Activated T-helper 1 cell treated with anti-CD3 and anti-CD28 coated beads, Interleukin-12 subunit alpha, Interleukin-12 subunit beta, Interleukin-2, Interleukin-4 antibody, amounts not matched to agents 30 ng/mL and 10 ng/mL and 1 ng/mL, durations not matched to agents 14 hours and 24 hours and 36 hours (primary cell): ENCODE data around the gene ITGAX. TPM values are rescaled to one million over a fixed set of nuclear protein-coding genes. Genes with fewer than 3 reads are reported as not detected.
"Not testable (repeated sequence)": the region's sequence is repeated elsewhere in the genome, so short reads cannot be mapped to it uniquely, and the experiment has no call there.

Experiments used
- DNase-seq: peaks from one replicate; pipeline ENCODE4 v3.0.0; 2021; ENCODE audit warnings: low spot score
- H3K27ac Mint-ChIP-seq: one replicate; pipeline ENCODE4 v1.8.0; 2021; ENCODE audit warnings: mild to moderate bottlenecking, mixed read lengths
- H3K27me3 Mint-ChIP-seq: one replicate; pipeline ENCODE4 v1.8.0; 2022; ENCODE audit warnings: mild to moderate bottlenecking, moderate library complexity, mixed read lengths; ENCODE audit not compliant: insufficient read depth
- H3K36me3 Mint-ChIP-seq: one replicate; pipeline ENCODE4 v1.8.0; 2021; ENCODE audit warnings: low read depth, mixed read lengths
- H3K4me1 Mint-ChIP-seq: one replicate; pipeline ENCODE4 v1.8.0; 2021; ENCODE audit warnings: low read depth, mixed read lengths
- H3K4me3 Mint-ChIP-seq: one replicate; pipeline ENCODE4 v1.8.0; 2021; ENCODE audit warnings: mild to moderate bottlenecking, moderate library complexity, mixed read lengths
- H3K9me3 Mint-ChIP-seq: one replicate; pipeline ENCODE4 v1.8.0; 2021; ENCODE audit warnings: mixed read lengths
- intact Hi-C: fragments of 100-400 bp; cut with micrococcal nuclease; formaldehyde crosslinking; loops from one replicate; pipeline ENCODE4 v1.15.1; 2024
- total RNA-seq: library from RNA; stranded (reverse); gene quantifications from 2 replicates; pipeline ENCODE4 v1.2.3, GENCODE V29; 2022

Gene ITGAX
- total RNA-seq, 1 donor from 2014 or later, result 63.8 TPM

DNA sequence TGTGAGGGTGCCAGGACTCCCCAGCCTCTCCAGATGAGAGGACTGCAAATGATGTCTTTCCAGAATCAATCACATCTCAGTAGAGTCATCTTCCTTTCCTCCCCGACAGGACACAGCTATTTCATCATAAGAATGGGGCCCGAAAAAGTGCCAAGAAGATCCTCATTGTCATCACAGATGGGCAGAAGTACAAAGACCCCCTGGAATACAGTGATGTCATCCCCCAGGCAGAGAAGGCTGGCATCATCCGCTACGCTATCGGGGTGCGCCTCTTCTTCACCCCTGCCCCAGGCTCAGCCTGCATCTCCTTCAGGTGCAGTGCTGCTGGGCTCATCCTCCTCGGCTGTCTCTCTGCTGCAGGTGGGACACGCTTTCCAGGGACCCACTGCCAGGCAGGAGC, 52.4 kb downstream of the ITGAX start:
- H3K9me3 Mint-ChIP-seq, result no peaks in the 10 kb centered on the region
- intact Hi-C loops, result no loop called here
- peaks cover 16% of the 10 kb centered on the region for H3K27me3 Mint-ChIP-seq
- H3K4me3 Mint-ChIP-seq, result no peak overlapping the region
- H3K36me3 Mint-ChIP-seq, result no peaks in the 10 kb centered on the region
- no peak for DNase-seq
- no peak overlapping the region for H3K27ac Mint-ChIP-seq
- H3K4me1 Mint-ChIP-seq, result peaks cover 5% of the 10 kb centered on the region

DNA sequence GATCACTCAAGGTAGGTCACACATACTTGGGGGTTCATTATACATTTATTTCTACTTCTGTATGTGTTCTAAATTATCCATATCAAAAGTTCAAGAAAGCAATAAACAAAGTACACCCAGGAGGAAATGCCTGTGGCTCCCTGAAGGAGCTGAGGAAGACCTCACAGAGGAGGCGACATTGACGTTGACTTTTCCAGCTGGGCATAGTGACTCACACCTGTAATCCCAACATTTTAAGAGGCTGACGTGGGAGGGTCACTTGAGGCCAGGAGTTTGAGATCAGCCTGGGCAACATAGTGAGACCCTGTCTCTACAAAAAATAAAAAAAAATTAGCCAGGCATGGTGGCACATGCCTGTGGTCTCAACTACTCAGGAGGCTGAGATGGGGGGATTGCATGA, 54.5 kb downstream of the ITGAX start:
- no peaks in the 10 kb centered on the region for H3K36me3 Mint-ChIP-seq
- H3K27ac Mint-ChIP-seq, result no peak overlapping the region
- peaks cover 20% of the 10 kb centered on the region for H3K27me3 Mint-ChIP-seq
- H3K4me1 Mint-ChIP-seq, result peaks cover 13% of the 10 kb centered on the region
- H3K9me3 Mint-ChIP-seq, result no peaks in the 10 kb centered on the region
- no peak for DNase-seq
- intact Hi-C loops, result no loop called here
- H3K4me3 Mint-ChIP-seq, result no peak overlapping the region

DNA sequence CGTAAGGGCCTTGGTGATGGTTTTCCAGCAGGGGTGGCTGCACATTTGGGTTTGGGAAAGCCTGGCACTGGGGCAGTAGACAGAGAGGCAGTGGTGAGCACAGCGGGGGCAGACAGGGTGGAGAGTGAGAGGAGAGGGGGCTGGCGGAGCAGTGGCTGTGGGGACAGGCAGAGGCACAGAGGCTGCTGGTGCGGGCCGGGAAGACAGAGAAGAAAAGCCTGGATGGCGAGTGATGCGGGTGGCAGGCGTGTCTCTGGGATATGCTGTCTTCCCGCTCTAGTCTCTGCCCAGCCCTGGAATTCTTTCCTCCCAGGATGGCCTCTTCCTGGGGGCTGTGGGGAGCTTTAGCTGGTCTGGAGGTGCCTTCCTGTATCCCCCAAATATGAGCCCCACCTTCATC, 55.1 kb downstream of the ITGAX start:
- DNase-seq, result no peak
- no peaks in the 10 kb centered on the region for H3K36me3 Mint-ChIP-seq
- no peak overlapping the region for H3K27ac Mint-ChIP-seq
- no peaks in the 10 kb centered on the region for H3K9me3 Mint-ChIP-seq
- intact Hi-C loops, result no loop called here
- H3K4me1 Mint-ChIP-seq, result peaks cover 20% of the 10 kb centered on the region
- H3K27me3 Mint-ChIP-seq, result peaks cover 20% of the 10 kb centered on the region
- H3K4me3 Mint-ChIP-seq, result no peak overlapping the region

DNA sequence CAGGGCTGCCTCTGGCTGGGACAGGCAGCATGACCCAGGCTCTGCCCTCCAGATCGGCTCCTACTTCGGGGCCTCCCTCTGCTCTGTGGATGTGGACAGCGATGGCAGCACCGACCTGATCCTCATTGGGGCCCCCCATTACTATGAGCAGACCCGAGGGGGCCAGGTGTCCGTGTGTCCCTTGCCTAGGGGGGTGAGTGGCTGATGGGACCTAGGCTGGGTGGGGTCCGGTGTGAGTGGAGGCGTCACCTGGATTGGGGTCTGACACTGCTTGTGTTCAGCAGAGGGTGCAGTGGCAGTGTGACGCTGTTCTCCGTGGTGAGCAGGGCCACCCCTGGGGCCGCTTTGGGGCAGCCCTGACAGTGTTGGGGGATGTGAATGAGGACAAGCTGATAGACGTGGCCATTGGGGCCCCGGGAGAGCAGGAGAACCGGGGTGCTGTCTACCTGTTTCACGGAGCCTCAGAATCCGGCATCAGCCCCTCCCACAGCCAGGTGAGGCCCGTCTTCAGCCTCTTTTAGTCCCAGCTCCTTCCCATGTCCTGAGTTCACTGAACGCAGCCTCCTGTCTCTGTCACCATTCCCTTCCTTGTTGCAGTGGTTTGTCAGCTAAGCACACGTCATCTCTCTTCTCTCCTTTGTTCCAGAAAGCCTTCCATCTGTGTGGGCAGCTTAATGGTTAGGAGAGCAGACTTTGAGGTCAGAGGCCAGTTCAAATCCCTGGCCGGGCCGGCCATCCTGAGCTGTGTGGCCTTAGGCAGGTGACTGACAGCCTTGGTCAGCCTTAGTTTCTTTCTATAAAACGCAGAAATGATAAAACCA, 56.3 kb downstream of the ITGAX start:
- peaks cover 20% of the 10 kb centered on the region for H3K27me3 Mint-ChIP-seq
- intact Hi-C loops, result no loop called here
- peaks cover 27% of the 10 kb centered on the region for H3K4me1 Mint-ChIP-seq
- no peaks in the 10 kb centered on the region for H3K36me3 Mint-ChIP-seq
- no peak overlapping the region for H3K4me3 Mint-ChIP-seq
- no peaks in the 10 kb centered on the region for H3K9me3 Mint-ChIP-seq
- no peak for DNase-seq
- no peak overlapping the region for H3K27ac Mint-ChIP-seq

DNA sequence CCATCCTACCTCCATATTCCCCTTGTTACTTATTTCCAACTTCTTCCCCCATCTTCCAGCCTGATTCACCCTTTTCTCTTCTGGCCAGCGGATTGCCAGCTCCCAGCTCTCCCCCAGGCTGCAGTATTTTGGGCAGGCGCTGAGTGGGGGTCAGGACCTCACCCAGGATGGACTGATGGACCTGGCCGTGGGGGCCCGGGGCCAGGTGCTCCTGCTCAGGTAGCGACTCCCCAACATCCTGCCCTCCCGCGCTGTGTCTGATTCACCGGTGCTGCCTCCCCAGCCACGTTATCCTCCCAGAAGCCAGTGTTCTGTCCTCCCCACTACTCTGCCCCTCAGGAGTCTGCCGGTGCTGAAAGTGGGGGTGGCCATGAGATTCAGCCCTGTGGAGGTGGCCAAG, 57.8 kb downstream of the ITGAX start:
- peaks cover 22% of the 10 kb centered on the region for H3K27me3 Mint-ChIP-seq
- no peak overlapping the region for H3K4me3 Mint-ChIP-seq
- H3K27ac Mint-ChIP-seq, result no peak overlapping the region
- no peaks in the 10 kb centered on the region for H3K36me3 Mint-ChIP-seq
- no peaks in the 10 kb centered on the region for H3K9me3 Mint-ChIP-seq
- intact Hi-C loops, result no loop called here
- peaks cover 33% of the 10 kb centered on the region for H3K4me1 Mint-ChIP-seq
- DNase-seq, result no peak

DNA sequence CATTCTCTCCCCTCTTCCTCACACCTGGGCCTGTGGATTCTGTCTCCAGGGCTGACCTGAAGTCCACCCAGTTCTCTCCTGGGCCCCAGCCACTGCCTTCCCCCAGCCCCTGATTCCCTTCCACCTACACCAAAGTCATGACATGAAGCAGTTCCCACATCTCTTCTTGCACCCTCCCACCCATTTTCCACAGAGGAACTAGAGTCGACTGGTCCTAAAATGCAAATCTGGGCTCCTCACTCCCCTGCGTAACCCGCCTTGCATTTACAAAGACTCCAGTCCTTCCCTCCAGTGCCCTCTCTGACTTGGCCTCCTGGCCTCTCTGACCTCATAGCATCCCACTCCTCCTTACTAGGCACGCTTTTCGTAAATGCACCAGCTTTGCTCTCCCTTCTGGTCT, 58.4 kb downstream of the ITGAX start:
- no peaks in the 10 kb centered on the region for H3K9me3 Mint-ChIP-seq
- peaks cover 39% of the 10 kb centered on the region for H3K4me1 Mint-ChIP-seq
- no peak overlapping the region for H3K4me3 Mint-ChIP-seq
- DNase-seq, result no peak
- no peak overlapping the region for H3K27ac Mint-ChIP-seq
- no peaks in the 10 kb centered on the region for H3K36me3 Mint-ChIP-seq
- H3K27me3 Mint-ChIP-seq, result peaks cover 19% of the 10 kb centered on the region
- intact Hi-C loops, result no loop called here

DNA sequence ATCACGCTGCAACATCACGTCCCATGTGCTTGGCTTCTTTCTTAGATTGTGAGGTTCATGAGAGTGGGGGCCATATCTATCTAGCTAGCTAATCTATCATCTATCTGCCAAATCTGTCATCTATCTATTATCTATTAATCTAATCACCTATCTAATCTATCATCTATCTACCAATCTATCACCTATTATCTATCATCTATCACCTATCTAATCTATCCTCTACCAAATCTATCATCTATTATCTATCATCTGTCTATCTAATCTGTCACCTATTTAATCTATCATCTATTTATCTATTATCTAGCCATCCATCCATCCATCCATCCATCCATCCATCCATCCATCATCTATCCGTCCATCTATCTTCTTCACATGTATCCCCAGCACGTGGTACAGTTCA, 59.0 kb downstream of the ITGAX start:
- H3K4me1 Mint-ChIP-seq, result peaks cover 41% of the 10 kb centered on the region
- H3K36me3 Mint-ChIP-seq, result no peaks in the 10 kb centered on the region
- intact Hi-C loops, result no loop called here
- H3K27ac Mint-ChIP-seq, result no peak overlapping the region
- no peaks in the 10 kb centered on the region for H3K9me3 Mint-ChIP-seq
- H3K27me3 Mint-ChIP-seq, result peaks cover 15% of the 10 kb centered on the region
- DNase-seq, result no peak
- H3K4me3 Mint-ChIP-seq, result no peak overlapping the region

DNA sequence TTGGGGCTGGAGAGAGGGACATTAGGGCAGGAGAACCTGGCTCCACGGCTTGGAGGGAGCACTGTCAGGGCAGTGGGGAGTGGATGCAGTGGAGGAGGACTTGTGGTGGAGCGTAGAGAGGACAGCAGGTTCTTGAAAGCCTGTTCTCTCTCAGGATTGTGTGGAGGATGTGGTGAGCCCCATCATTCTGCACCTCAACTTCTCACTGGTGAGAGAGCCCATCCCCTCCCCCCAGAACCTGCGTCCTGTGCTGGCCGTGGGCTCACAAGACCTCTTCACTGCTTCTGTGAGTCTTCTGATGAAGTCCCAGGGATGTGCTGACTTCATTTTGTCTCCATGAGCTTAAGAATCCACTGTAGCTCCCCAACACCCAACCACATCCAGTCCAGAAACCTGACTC, 59.7 kb downstream of the ITGAX start:
- no peak for DNase-seq
- H3K9me3 Mint-ChIP-seq, result no peaks in the 10 kb centered on the region
- no peaks in the 10 kb centered on the region for H3K36me3 Mint-ChIP-seq
- peaks cover 12% of the 10 kb centered on the region for H3K27me3 Mint-ChIP-seq
- no peak overlapping the region for H3K4me3 Mint-ChIP-seq
- peak overlapping the region; percentile 35 for H3K27ac Mint-ChIP-seq
- H3K4me1 Mint-ChIP-seq, result peaks cover 45% of the 10 kb centered on the region
- intact Hi-C loops, result no loop called here

DNA sequence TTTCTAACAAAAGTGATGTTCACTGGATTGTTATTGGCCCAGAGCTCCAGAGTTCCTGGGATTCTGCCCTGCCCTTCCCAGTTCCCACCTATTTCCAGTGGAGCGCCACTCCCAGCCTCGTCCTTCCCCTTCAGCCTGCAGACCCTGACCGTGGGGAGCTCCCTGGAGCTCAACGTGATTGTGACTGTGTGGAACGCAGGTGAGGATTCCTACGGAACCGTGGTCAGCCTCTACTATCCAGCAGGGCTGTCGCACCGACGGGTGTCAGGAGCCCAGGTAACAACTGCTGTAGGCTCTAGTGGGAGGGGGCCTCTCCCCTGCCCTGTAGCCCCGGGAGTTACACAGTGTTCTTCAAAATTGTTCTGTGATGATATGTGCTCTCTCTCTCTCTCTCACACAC, 61.4 kb downstream of the ITGAX start:
- Mint-ChIP-seq H3K4me3 (no peak overlapping the region), H3K27ac (no peak overlapping the region), H3K4me1 (peaks cover 61% of the 10 kb centered on the region), H3K27me3 (peaks cover 8% of the 10 kb centered on the region), H3K9me3 (no peaks in the 10 kb centered on the region), H3K36me3 (peaks cover 3% of the 10 kb centered on the region)
- intact Hi-C loops, result no loop called here
- no peak for DNase-seq

DNA sequence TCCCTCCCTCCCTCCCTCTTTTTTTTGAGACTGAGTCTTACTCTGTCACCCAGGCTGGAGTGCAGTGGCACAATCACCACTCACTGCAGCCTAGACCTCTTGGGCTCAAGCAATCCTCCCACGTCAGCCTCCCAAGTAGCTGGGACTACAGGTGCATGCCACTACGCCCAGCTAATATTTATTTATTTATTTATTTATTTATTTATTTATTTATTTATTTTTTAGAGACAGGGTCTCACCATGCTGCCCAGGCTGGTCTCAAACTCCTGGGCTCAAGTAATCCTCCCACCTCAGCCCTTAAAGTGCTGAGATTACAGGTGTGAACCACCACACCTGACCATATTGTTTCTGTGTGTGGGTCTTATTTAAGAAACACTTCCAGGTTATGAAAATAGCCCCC, 62.1 kb downstream of the ITGAX start:
- H3K27me3 Mint-ChIP-seq, H3K27ac Mint-ChIP-seq, H3K36me3 Mint-ChIP-seq, H3K4me3 Mint-ChIP-seq, DNase-seq, H3K9me3 Mint-ChIP-seq, intact Hi-C loops: not testable (repeated sequence)
- H3K4me1 Mint-ChIP-seq, result peaks cover 65% of the 10 kb centered on the region

DNA sequence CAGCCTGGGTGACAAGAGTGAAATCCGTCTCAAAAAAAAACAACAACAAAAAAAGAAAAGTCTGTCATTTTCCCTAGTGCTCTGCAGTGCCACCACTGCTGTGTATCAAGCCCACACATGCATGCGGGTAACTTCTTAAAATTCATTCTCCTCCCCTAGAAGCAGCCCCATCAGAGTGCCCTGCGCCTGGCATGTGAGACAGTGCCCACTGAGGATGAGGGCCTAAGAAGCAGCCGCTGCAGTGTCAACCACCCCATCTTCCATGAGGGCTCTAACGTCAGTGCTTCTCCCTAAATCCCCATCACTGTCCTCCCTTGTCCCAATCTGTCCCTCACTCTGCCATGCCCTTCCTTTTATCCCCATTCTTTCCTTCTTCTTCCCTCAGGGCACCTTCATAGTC, 62.9 kb downstream of the ITGAX start:
- no peak overlapping the region for H3K27ac Mint-ChIP-seq
- no peaks in the 10 kb centered on the region for H3K9me3 Mint-ChIP-seq
- H3K27me3 Mint-ChIP-seq, result peaks cover 3% of the 10 kb centered on the region
- intact Hi-C loops, result no loop called here
- no peak for DNase-seq
- H3K4me1 Mint-ChIP-seq, result peaks cover 73% of the 10 kb centered on the region
- no peak overlapping the region for H3K4me3 Mint-ChIP-seq
- peaks cover 3% of the 10 kb centered on the region for H3K36me3 Mint-ChIP-seq

DNA sequence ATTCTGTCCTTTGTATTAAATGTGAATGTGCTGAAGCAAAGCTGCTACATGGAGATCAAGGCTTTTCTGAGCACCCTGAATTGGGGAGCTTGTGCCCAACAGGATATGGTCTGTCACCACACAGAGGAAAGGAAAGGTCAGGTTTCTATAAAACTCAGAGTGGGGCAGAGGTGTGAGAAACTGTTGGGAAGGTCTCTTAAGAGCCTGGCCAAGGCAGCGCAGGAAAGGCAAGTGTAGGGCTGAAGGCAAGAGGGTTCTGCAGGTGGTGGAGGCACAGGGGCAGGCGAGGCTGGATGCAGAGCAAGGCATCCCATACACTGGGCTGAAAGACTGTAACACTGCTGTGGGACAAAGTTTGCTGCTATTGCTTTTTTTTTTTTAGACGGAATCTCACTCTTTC, 65.1 kb downstream of the ITGAX start:
- peak overlapping the region; percentile 60 for H3K4me3 Mint-ChIP-seq
- peaks cover 73% of the 10 kb centered on the region for H3K4me1 Mint-ChIP-seq
- peaks cover 4% of the 10 kb centered on the region for H3K27me3 Mint-ChIP-seq
- H3K9me3 Mint-ChIP-seq, result peaks cover 3% of the 10 kb centered on the region
- intact Hi-C loops, result loop anchor here (2.0 to 5.0 kb wide), 4 partner anchors 17 to 243 kb away; partner anchors contain the start of genes ITGAX and ZNF843
- peaks cover 5% of the 10 kb centered on the region for H3K36me3 Mint-ChIP-seq
- peak overlapping the region; percentile 88 for H3K27ac Mint-ChIP-seq
- peak; percentile 21 for DNase-seq

DNA sequence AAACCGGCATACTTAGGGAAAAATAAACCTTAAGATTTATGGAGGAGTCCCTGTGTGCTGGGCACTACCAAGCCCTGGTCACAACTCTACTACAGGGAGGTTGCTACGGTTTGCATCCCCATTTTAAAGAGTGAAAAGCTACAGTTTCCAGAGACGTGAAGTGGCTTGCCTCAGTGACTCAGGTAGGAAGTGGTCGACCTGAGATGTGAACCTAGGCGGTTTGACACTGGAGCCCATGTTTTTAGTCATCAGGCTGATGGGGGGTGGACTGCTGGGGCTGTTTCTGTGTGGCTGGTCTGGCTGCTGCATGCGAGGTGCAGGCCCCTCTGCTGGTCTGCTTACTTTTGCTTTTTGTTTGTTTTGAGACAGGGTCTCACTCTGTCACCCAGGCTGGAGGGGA, 66.6 kb downstream of the ITGAX start:
- peak; percentile 69 for DNase-seq
- peaks cover 3% of the 10 kb centered on the region for H3K9me3 Mint-ChIP-seq
- H3K36me3 Mint-ChIP-seq, result peaks cover 5% of the 10 kb centered on the region
- H3K4me3 Mint-ChIP-seq, result peak overlapping the region; percentile 44
- peak overlapping the region; percentile 77 for H3K27ac Mint-ChIP-seq
- H3K4me1 Mint-ChIP-seq, result peaks cover 62% of the 10 kb centered on the region
- H3K27me3 Mint-ChIP-seq, result peaks cover 2% of the 10 kb centered on the region
- intact Hi-C loops, result loop anchor here (1.0 to 5.0 kb wide), 8 partner anchors 8 to 244 kb away; partner anchors contain the start of genes ITGAX and ZNF843
